ENCODE measurements around the gene SPATA6L.

SPATA6L gene

GRCh38 chr9:4579001-4579400, 87.3 kb downstream of the SPATA6L start:
- ChIA-PET CTCF (no interaction called here), POLR2A (no interaction called here)
- no peak for TF ChIP-seq CTCF (IDR thresholded peaks at IDR 0.05; ENCODE audit: insufficient read depth, low read length, missing control alignments)
- no peak for DNase-seq (ENCODE audit: low read depth, low spot score)
- H3K4me3 ChIP-seq (ENCODE audit: low read depth, low read length) = no peak overlapping the region

- POLR2A ChIA-PET = no interaction called here
Observed at GRCh38 chr9:4576448-4576847, 89.8 kb downstream of the SPATA6L start.

GRCh38 chr9:4575997-4576396, 90.3 kb downstream of the SPATA6L start:
- POLR2A ChIA-PET = no interaction called here
- CTCF ChIA-PET = interaction anchor here (1.4 kb wide), 1 partner anchor 9 kb away, joined by 4 read pairs; no protein-coding TSS in a partner anchor
- no peak for DNase-seq (ENCODE audit: low read depth, low spot score)
- no peak overlapping the region for H3K4me3 ChIP-seq (ENCODE audit: low read depth, low read length)
- no peak for TF ChIP-seq CTCF (IDR thresholded peaks at IDR 0.05; ENCODE audit: insufficient read depth, low read length, missing control alignments)

More at GRCh38 chr9:4576448-4576847, 89.8 kb downstream of the SPATA6L start:
- TF ChIP-seq CTCF (IDR thresholded peaks at IDR 0.05; ENCODE audit: insufficient read depth, low read length, missing control alignments) = no peak
- no peak for DNase-seq (ENCODE audit: low read depth, low spot score)
- CTCF ChIA-PET = no interaction called here
- H3K4me3 ChIP-seq (ENCODE audit: low read depth, low read length) = no peak overlapping the region

GRCh38 chr9:4574657-4575243, 91.5 kb downstream of the SPATA6L start:
- no peak for DNase-seq (ENCODE audit: low read depth, low spot score)
- TF ChIP-seq CTCF (IDR thresholded peaks at IDR 0.05; ENCODE audit: insufficient read depth, low read length, missing control alignments) = no peak
- CTCF ChIA-PET = interaction anchor here (1.4 kb wide), 1 partner anchor 8 kb away, joined by 4 read pairs; no protein-coding TSS in a partner anchor
- POLR2A ChIA-PET = no interaction called here
- no peak overlapping the region for H3K4me3 ChIP-seq (ENCODE audit: low read depth, low read length)

- H3K4me3 ChIP-seq (ENCODE audit: low read depth, low read length) = no peak overlapping the region
- DNase-seq (ENCODE audit: low read depth, low spot score) = no peak
- ChIA-PET CTCF (no interaction called here), POLR2A (no interaction called here)
- TF ChIP-seq CTCF (IDR thresholded peaks at IDR 0.05; ENCODE audit: insufficient read depth, low read length, missing control alignments) = no peak
Observed at GRCh38 chr9:4573634-4574389, 92.5 kb downstream of the SPATA6L start.

- ChIA-PET CTCF (no interaction called here), POLR2A (no interaction called here)
- no peak for DNase-seq (ENCODE audit: low read depth, low spot score)
- no peak for TF ChIP-seq CTCF (IDR thresholded peaks at IDR 0.05; ENCODE audit: insufficient read depth, low read length, missing control alignments)
- no peak overlapping the region for H3K4me3 ChIP-seq (ENCODE audit: low read depth, low read length)
Observed at GRCh38 chr9:4573176-4573575, 93.1 kb downstream of the SPATA6L start.

Data from AG04449 (cell line).